T-helper 1 cell (primary cell): ENCODE data around the gene PLEKHB1.
"Not testable (repeated sequence)": the region's sequence is repeated elsewhere in the genome, so short reads cannot be mapped to it uniquely, and the experiment has no call there.

Source experiments
- DNase-seq, 5 donors: peaks; one replicate each; pipeline ENCODE4 v3.0.0-alpha.2; 2012 to 2020

The PLEKHB1 gene

DNA sequence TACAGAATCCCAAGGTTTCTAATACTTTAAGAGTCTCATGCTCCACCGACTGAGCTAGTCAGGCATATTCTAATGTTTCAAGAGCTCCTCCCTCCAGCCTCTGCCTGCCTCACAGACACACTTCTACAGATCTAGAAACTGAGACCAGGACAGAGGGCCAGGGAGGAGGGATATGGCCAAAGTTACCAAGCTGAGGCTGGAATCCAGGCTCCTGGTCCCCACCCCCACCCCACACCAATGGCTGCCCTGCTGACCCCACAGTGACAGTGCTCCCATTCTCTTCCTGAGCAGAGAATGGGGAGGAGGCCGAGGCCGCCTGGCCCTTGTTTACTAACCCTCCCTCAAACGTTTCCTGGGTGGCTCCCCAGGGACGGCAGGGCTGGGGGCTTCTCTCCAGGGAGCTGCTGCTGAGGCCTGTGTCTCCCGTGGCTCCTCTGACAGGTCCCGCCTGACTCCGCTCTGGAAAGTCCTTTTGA, 2.2 kb downstream of the PLEKHB1 start:
- no peak for DNase-seq

GRCh38 chr11:73649206-73649605, 2.8 kb downstream of the PLEKHB1 start:
- no peak for DNase-seq

GRCh38 chr11:73650400-73650799, 4.0 kb downstream of the PLEKHB1 start:
- DNase-seq = no peak

DNA sequence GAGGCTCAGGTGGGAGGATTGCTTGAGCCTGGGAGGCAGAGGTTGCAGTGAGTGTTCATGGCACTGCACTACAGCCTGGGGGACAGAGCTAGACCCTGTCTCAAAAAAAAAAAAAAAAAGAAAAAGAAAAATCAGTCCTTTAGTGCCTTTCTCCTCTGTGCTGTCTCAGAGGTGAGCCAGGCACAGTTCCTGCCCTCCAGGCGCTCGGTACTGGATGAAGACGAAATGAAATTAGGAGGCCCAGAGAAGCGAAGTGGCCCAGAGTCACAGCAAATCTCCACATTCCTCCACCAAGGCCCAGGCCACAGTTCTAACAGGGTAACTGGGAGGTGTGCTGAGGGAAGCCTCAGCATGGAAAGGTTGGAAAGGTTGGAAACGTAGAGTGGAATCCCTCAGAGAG, 4.9 kb downstream of the PLEKHB1 start:
- no peak for DNase-seq

- no peak for DNase-seq
Measured at GRCh38 chr11:73651661-73652045, 5.3 kb downstream of the PLEKHB1 start.

- no peak for DNase-seq
Measured at GRCh38 chr11:73652046-73652730, 5.8 kb downstream of the PLEKHB1 start.

GRCh38 chr11:73652856-73653559, 6.6 kb downstream of the PLEKHB1 start:
- DNase-seq = no peak

GRCh38 chr11:73653996-73654395, 7.6 kb downstream of the PLEKHB1 start:
- DNase-seq = no peak

DNA sequence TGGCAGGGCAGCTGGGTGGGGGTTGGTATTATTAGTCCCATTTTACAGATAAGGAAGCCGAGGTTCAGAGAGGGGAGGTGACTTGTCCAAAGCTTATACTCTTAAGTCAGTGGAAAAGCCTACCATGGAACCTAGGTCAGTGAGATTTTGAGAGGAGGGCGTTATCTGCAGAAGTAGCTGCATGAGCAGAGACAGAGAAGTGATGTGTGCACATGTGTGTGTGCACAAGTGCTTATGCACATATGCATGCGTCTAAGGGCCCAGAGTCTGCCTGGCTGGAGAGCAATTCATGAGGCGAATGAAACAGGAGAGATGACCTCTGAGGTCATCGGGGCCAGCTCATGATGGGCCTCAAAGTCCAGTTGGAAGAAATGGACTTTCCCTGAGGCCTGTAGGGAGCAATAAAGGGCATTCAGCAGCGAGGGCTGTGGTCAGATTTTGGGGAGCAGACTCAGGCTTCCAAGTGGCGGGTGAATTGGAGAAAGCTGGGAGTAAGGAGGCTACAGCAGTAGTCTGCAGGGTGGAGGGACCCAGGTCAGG, 8.2 kb downstream of the PLEKHB1 start:
- no peak for DNase-seq

GRCh38 chr11:73655686-73656085, 9.3 kb downstream of the PLEKHB1 start:
- DNase-seq = no peak

DNA sequence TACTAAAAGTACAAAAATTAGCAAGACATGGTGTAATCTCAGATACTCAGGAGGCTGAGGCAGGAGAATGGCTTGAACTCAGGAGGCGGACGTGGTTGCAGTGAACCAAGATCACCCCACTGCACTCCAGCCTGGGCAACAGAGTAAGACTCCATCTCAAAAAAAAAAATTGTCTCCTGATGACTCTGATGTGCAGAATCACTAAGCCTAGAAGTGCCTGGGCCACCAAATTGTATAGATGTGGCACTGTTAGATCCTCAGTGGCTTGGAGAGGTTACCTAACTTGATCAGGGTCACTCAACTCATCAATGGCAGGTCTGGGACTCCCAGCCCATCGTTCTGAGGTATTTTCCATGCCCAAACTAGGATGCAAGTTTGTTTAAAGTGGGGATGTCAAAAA, 10.6 kb downstream of the PLEKHB1 start:
- no peak for DNase-seq

- no peak for DNase-seq
Measured at GRCh38 chr11:73659961-73660360, 13.6 kb downstream of the PLEKHB1 start.

DNA sequence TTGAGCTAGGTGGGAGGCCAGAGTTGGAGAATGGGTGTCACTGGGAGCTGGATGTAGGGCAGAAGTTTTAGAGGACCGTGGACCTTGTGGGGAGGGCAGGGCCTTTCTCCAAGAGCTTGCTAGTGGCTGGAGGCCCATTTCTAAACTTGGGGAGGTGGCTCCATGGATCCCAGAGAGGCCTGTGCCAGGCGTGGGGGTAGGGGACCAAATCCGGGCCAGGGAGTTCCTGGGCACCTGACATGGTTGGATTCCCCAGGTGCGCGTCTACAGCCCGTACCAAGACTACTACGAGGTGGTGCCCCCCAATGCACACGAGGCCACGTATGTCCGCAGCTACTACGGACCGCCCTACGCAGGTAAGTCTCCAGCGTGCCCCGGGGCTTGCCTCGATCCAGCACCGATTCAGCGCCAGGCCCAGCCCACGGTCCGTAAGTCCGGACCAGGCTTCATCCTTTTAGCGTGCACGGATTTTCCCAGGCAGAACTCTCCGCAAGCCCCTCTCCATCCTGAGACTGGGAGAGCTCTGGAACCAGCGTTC, 14.2 kb downstream of the PLEKHB1 start:
- no peak for DNase-seq

- peak; percentile 57 to 81 (median 72) for DNase-seq
Measured at GRCh38 chr11:73661035-73661628, 14.8 kb downstream of the PLEKHB1 start.

GRCh38 chr11:73662445-73663157, 16.2 kb downstream of the PLEKHB1 start:
- DNase-seq = no peak

GRCh38 chr11:73663604-73664495, 17.5 kb downstream of the PLEKHB1 start:
- DNase-seq = no peak

DNA sequence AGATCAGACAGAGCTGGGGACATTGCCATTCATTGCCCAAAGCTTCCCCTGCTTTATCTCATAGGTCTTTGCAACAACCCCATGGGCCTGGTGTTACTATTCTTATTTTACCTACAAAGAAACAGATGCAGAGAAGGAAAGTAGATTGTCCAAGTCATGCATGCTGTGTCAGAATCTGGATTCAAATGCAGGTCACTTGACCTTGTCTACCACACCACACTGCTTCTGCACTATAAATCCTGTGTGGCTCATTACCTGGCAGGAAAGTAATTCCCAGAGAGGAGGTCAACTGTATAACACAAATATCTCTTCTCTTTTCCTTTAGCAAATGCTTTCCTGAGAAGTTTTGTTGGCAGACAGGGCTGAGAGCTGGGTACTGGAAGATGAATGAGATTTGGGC, 18.5 kb downstream of the PLEKHB1 start:
- DNase-seq = no peak

- no peak for DNase-seq
Measured at GRCh38 chr11:73667891-73668290, 21.5 kb downstream of the PLEKHB1 start.

GRCh38 chr11:73670808-73671207, 24.4 kb downstream of the PLEKHB1 start:
- no peak for DNase-seq

DNA sequence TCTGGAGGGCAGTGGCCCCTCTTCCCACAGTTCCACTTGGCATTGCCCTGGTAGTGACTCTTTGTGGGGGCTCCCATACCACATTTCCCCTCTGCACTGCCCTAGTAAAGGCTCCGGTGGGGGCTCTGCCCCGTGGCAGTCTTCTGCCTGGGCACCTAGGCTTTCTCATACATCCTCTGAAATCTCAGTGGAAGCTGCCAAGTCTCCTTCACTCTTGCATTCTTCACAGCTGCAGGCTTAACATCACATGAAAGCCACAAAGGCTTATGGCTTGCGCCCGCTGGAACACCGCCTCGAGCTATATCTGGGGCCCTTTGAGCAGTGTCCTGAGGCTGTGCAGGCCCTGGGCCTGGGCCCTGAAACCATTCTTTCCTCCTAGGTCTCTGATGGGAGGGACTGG, 25.3 kb downstream of the PLEKHB1 start:
- no peak for DNase-seq

DNA sequence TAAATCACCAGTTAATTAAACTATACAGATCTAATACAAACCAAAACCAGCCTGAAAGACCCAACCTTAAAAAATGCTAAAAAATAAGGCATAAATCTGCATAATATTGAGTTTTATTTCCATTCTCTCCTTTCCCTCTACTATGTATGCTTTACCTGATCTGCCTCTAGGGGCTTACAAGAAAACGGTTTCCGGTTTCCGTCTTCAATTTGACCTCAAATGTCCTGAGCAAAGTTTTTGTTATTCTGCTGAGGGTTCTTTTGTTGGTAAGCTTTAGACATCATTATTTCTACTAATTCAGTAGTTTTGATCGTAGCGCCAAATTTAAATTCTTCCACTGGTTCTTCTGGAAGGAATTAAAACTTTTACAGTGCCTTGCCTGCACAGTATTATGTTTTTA, 30.2 kb downstream of the PLEKHB1 start:
- not testable (repeated sequence) for DNase-seq

GRCh38 chr11:73680687-73681086, 34.3 kb downstream of the PLEKHB1 start:
- DNase-seq = no peak
